SK-N-SH treated with all-trans-retinoic acid at 6 μM for 48 hours (cell line): ENCODE measurements around the gene MSMB.
"Not testable (repeated sequence)": the region's sequence is repeated elsewhere in the genome, so short reads cannot be mapped to it uniquely, and the experiment has no call there.

Experiments used
- ARNTL ChIP-seq: fragments of 450-650 bp; formaldehyde crosslinking; IDR thresholded peaks from 2 replicates; pipeline ENCODE4 v1.5.0; 2020; ENCODE audit warnings: low read depth, mild to moderate bottlenecking, moderate library complexity, borderline replicate concordance
- BACH2 ChIP-seq: fragments of 250-450 bp; sonication (Bioruptor Pico); IDR thresholded peaks from 2 replicates; pipeline ENCODE4 v1.9.0; 2021; ENCODE audit warnings: mild to moderate bottlenecking, borderline replicate concordance
- CREB5 ChIP-seq: fragments of 250-450 bp; sonication (Bioruptor Pico); IDR thresholded peaks from 2 replicates; pipeline ENCODE4 v1.5.1; 2020; ENCODE audit warnings: low read depth, mild to moderate bottlenecking, moderate library complexity
- CSRNP3 ChIP-seq: fragments of 250-450 bp; sonication (Bioruptor Pico); IDR thresholded peaks from 2 replicates; pipeline ENCODE4 v1.5.1; 2021; ENCODE audit warnings: mild to moderate bottlenecking, moderate library complexity
- PATZ1 ChIP-seq: fragments of 250-450 bp; sonication (Bioruptor Pico); IDR thresholded peaks from 2 replicates; pipeline ENCODE4 v1.8.0; 2020; ENCODE audit warnings: mild to moderate bottlenecking, moderate library complexity, borderline replicate concordance
- POU6F1 ChIP-seq: fragments of 250-450 bp; sonication (Bioruptor Pico); IDR thresholded peaks from 2 replicates; pipeline ENCODE4 v1.8.0; 2021; ENCODE audit warnings: low read depth, mild to moderate bottlenecking, moderate library complexity, borderline replicate concordance
- RARB ChIP-seq: fragments of 250-450 bp; sonication (Bioruptor Pico); IDR thresholded peaks from 2 replicates; pipeline ENCODE4 v1.8.0; 2021; ENCODE audit warnings: mild to moderate bottlenecking, moderate library complexity
- SNAI2 ChIP-seq: fragments of 250-450 bp; sonication (Bioruptor Pico); IDR thresholded peaks from 2 replicates; pipeline ENCODE4 v1.5.0; 2020; ENCODE audit warnings: mild to moderate bottlenecking, moderate library complexity
- TCF4 ChIP-seq: fragments of 250-450 bp; sonication (Bioruptor Pico); IDR thresholded peaks from 2 replicates; pipeline ENCODE4 v1.8.0; 2021; ENCODE audit warnings: mild to moderate bottlenecking, moderate library complexity, borderline replicate concordance
- ZFP3 ChIP-seq: fragments of 250-450 bp; sonication (Bioruptor Pico); IDR thresholded peaks from 2 replicates; pipeline ENCODE4 v1.5.0; 2020; ENCODE audit warnings: mild to moderate bottlenecking, moderate library complexity
- ZNF70 ChIP-seq: fragments of 450-650 bp; formaldehyde crosslinking; IDR thresholded peaks from 2 replicates; pipeline ENCODE4 v1.5.0; 2020; ENCODE audit warnings: mild to moderate bottlenecking, moderate library complexity

DNA sequence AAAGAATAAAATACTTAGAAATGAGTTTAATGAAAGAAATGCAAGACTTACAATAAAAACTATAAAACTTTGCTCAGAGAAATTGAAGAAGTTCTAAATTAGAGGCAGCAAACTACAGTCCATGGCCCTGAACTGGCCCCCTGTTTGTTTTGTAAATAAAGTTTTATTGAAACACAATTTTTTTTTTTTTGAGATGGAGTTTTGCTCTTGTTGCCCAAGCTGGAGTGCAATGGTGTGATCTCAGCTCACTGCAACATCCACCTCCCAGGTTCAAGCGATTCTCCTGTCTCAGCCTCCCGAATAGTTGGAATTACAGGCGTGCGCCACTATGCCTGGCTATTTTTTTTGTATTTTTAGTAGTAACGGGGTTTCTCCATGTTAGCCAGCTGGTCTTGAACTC is 11.9 kb upstream of the MSMB start:
- not testable (repeated sequence) for TF ChIP-seq PATZ1 (CRISPR knock-in tag); ARNTL; TCF4; CREB5 (CRISPR knock-in tag); RARB (CRISPR knock-in tag); BACH2 (CRISPR knock-in tag); ZFP3; SNAI2 (CRISPR knock-in tag); CSRNP3 (CRISPR knock-in tag); ZNF70 (CRISPR knock-in tag); POU6F1 (CRISPR knock-in tag)
